Activated T-helper 1 cell treated with Interleukin-2 at 50 U/mL for 16 hours (primary cell): Measurements from ENCODE around the gene ADAMTSL1.

Experiments
- DNase-seq: peaks from one replicate; pipeline ENCODE4 v3.0.0-alpha.2; 2020; ENCODE audit warnings: low read depth

ADAMTSL1 gene

DNA sequence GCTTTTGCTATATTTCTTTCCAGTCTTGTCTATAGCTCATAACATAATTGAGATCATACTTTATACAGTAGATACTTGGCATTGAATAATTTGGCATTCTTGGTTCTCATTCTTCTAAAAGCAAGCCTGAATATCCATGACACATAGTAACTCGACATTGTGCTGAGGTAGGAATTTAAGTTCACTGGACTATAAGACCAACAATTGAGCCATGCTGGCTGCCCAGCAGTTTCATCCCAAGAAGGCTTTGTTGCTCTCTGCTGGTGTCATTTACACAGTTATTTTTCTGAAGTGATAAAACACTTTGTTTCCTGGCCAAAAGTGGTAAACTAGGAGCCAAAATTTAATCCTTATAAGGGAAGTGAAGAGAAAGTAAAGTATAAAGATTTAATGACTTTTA, 192.0 kb downstream of the ADAMTSL1 start:
- no peak for DNase-seq

DNA sequence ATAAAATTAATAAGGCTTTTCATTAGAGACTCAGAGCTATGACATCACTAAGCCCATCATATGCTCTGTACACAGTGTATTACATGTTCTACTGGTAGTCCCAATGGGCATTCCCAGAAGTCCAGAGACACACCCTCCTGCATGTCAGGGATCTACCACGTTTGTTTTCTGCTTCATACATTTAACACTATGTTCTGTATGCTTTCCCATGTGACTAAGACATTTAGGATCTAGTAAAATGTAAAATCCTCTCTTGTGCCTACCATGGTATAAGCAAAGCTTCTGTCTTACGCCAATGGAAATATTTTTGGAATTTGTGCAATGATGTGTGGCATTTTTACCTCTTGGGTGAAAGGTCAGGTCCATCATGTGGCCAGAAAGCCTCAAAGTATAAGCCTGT, 192.4 kb downstream of the ADAMTSL1 start:
- no peak for DNase-seq

DNA sequence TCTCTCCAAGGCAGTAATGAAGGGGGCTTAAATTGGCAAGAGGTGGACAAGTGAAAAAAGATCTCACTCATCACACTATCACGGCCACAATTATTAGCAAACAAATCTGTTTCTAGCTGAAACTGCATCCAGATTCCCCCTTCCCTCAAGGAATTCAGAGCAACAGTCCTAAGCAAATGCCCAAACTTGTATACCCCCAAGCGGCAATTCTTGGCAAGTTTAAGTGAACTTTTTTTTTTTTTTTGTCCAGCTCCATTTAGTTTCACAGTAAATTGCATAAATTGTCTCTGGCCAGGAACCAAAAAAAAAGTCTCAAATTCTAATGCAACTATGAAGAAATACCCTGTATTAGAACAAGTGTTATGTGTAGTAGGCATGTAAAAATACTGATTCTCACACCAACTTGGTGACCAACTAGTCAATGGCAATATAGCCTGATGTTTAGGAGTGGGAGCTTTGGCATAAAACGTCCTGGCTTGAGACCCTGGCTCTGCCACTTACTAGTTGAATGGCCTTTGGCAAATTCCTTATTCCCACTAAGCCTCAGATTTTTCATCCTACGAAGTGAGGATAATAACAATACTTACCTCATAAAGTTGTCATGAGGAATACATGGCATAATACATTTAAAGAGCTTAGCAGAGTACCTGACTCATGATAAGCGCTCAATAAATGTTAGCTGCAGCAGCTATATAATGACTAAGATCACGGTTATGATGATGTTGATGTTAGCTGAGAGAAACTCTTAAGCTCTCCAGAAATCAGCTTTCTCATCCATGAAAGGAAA, 193.2 kb downstream of the ADAMTSL1 start:
- DNase-seq = no peak

DNA sequence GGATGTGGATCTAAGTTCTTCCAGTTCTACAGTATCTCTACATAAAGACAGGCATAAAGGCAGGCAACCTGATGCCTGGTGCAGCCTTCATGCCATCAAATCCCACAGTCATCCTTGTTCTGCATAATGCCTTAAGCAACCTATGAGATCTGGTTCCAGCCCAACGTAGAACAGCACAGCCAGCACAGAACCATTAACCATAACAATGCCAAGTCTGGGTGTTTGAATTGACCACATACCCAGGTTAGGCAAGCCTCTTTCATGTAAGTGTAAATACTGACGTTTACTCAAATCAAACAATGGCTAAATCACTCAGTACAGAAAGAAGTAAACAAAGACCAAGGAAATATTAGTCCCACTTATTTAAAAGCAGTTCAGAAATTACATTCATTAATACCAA, 195.0 kb downstream of the ADAMTSL1 start:
- no peak for DNase-seq

DNA sequence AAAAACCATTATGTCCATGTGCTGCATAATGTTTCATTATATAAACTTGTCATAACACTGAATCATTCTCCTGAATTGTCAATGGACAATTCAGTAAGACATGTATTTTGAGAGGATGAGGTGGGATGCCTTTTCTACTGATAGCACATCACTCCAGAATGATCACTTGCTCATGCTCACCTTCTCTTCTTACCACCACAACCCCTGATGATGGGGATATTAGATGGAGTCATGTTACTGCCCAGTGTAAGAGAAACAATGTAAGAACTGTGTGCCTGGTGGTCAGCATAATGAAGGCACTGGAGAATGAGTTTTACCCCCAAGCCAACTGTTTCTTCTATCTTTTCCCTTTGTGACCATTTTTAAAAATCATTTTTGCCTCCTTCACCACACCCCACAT, 198.8 kb downstream of the ADAMTSL1 start:
- DNase-seq = no peak

DNA sequence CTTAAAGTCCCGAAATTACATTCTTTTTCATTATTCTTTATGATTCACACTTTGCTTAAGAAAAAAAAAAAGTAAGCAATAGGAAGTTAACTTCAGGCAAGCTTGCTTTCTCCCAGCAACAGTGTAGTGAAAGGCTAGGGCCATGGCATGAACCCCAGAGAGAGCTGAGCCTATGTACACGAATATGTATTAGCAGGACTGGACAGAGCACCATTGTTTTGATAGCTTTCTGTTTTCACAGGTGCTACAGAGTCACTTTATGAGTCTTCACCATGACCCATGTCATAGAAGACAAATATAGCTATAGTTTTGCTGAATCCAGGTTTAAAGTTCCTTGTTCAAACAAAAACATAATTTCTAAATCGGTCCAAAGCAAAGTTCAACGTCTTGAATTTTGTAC, 199.2 kb downstream of the ADAMTSL1 start:
- DNase-seq = no peak

DNA sequence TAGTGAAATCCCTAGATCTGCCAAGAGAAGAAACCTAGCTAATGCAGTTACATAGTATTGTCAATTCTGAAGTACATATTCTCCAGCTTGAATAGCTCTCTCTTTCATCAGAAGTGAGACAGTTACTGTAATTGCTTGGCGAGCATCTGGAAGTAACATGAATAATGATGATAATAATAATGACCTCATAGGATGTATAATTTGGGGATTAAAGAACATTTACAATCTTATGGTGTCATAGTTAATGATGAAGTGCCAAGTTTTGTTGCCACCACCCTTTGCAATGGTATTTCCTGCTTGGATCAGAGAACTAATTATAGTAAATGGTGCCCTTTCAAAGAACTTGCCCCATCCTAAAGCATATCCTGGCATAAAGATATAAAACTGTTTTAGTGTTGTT, 201.4 kb downstream of the ADAMTSL1 start:
- no peak for DNase-seq

DNA sequence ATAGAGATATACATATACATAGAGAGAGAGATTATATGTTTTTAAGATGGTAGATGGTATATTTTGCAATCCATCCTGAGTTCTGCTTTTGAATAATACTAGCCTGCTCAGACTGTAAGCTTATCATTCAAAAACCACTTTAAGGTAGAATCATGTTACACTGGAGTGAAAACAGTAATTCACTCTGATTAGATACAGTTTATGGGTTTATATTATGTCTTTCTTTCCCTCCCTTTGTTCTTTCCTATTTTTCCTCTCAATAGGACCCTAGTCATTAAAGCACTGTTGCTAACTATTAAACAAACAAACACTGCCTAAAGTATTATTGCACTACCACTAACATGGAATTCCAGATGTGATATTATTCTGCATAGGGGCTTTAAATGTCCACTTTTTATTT, 202.0 kb downstream of the ADAMTSL1 start:
- no peak for DNase-seq

DNA sequence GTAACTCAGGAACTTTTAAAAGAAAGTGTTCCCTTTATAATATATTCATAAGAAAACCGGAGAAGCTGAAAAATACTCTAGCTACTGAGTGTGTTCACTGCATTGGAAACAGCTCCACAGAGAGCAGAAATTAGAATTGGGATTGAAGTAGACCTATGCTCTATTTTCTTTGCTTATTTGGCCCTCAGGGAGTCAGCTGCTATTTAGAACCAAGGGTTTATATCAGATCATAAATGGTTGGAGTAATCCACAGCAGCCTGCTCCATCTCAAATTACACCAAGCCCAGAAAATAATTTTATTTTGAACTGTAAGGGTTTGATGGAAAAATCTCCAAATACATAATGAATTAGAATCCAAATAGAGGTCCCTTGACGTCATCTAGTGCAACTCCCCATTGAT, 202.6 kb downstream of the ADAMTSL1 start:
- DNase-seq = no peak

DNA sequence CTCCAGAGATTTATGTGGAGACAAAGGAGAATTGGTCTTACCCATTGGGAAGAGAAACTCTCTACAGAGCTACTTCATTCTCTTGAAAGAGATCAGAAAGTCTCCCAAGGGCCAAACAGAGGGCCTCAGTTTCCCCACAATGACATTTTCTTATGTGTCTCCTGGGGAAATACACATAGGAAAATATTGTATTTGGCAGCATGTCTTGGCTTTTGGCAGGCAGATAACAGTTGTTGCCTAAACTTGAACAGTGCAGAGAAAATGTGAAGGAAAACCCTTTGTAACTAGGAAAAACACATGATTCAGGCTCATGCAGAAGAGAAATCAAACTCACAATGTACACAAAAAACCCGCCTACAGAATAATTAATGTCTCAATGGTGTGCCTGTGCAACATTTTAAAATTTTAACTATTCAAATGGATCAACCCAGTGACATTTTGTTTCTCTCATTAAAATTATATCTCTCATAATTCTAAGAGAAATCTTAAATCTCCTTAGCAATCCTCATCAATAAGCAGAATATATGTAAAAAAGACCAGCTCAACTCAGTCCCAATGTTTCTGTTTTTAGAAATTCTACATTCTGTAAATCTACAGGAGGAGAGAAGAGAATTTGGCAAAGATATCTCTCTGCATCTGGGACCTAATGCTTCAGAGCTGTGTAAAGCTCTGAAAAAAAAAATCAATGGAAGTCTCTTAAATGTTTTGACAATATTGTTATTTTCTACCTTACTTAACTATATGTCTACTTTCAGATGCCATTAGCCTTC, 205.1 kb downstream of the ADAMTSL1 start:
- no peak for DNase-seq

DNA sequence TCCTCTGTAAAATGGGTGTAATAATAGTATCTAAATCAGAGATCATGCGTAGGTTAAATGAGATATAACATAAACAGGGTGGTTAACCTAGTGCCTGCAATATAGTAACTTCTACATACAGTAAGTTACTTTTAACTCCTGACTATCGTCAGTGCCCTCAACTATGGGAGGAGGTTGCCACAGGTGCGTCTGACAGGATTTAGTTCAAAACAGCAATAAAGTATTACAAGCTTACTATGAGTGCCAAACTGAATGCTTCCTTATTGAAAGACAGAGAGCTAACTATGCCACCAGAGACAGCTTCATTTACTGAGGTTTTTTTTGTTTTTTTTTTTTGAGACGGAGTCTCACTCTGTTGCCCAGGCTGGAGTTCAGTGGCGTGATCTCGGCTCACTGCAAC, 209.0 kb downstream of the ADAMTSL1 start:
- no peak for DNase-seq

DNA sequence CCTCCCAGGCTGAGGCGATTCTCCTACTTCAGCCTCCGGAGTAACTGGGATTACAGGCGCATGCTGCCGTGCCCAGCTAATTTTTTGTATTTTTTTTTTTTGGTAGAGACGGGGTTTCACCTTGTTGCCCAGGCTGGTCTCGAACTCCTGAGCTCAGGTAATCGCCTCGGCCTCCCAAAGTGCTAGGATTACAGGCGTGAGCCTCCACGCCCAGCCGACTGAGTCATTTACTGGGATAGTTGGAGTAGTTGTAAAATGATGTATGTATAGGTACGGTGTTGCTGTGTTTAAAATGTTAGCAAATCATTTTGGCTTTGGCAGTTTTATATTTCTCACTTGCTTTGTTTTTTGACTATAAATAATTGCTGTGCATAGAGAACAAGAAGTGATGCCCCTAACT, 209.4 kb downstream of the ADAMTSL1 start:
- no peak for DNase-seq

DNA sequence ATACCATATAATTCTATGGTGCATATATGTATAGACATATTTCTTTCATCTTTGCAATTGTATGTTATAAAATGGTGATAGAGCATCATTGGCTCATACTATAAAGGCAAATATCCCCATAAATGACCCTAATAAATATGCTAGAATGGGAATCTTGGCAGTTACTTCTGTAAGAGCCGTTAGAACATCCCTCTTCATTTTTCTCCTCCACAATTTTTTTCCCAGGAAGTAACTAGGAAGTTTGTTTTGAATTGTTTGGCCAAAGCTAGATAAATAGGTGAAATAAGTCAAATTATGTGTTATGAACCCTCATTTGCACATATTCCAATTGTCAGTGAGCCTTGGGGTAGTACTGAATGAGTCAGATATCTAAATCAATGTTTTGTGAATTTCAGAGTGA, 209.9 kb downstream of the ADAMTSL1 start:
- no peak for DNase-seq

DNA sequence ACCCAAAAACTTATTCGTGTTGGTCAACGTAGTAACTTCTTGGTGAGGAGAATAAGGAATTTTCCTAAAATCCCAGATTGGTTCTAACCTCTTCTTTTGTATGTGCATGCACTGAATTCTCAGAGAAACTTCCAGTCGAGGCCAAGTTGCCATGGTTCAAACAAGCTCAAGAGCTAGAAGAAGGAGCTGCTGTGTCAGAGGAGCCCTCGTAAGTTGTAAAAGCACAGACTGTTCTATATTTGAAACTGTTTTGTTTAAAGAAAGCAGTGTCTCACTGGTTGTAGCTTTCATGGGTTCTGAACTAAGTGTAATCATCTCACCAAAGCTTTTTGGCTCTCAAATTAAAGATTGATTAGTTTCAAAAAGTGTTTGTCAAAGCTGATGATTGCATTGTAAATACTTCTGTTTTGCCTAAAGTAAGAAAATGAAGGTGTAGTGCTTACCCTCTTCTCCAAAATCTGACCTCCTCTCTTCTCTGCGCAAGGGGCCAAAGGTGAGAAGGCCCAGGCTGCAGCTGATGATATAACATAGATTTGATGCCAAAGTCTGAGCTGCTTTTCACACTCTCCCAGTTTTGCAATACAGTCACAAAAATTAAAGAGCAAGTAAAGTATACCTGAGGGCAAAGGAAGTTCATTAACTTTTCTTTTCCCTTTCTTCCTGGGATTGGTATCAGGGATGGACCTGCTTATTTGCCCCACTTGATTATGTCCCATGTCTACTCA, 210.8 kb downstream of the ADAMTSL1 start:
- no peak for DNase-seq

DNA sequence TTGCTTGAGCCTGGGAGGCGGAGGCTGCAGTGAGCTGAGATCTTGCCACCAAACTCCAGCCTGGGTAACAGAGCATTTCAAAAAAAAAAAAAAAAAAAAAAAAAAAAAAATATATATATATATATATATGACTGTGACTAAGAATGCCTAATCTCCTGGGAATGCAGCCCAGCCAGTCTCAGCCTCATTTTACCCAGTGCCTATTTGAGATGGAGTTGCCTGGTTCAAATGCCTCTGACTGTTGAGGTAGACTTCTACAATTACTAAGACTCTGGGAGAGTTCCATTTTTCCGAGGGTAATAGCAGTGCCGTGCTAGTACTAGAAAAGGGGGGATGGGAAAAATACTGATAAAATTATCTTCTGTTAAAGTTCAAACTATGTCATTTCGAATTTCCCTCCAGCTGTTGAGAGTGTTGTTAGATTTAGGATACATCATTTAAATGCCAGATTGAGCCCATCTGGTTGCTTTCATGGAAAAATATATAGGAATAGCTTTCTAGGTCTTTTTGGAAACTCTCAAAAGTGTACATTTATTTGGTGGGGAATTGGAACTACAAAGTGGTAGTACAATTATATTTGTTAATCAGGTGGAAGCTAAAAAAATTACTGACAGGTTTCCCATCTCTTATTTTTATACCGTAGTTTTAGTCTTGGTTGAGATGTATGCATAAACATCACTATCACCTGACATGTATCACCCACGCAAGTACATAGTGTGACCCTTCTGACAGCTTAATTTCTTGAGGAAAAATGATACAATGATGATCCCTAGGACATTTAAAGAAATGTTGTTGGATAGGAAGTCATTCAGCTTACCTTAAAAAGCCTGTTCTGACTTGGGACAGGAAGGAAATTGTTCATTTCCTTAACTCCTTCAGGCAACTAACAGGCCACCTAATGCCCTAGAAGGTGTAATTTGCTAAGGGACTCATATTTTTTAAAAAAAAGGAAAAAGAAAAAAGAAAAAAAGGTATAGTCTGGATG, 214.9 kb downstream of the ADAMTSL1 start:
- DNase-seq = no peak

DNA sequence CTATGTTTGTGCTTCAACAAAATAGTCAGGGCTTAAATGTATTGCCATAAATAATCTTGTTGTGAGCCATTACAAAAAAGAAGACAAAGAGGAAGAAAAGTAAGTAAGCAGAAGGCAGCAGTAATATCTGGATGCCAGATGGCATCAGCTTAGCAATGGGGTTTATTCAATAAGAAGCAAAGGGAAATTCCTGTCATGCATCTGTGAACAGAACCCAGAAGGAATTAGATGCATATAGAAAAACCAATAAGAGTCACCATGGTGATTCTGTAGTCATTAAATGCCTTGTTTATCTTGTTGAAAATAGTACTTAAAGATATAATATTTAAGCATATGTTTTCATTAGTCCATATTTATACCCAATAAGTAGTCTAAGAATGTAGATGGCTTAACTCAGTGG, 216.0 kb downstream of the ADAMTSL1 start:
- DNase-seq = no peak

DNA sequence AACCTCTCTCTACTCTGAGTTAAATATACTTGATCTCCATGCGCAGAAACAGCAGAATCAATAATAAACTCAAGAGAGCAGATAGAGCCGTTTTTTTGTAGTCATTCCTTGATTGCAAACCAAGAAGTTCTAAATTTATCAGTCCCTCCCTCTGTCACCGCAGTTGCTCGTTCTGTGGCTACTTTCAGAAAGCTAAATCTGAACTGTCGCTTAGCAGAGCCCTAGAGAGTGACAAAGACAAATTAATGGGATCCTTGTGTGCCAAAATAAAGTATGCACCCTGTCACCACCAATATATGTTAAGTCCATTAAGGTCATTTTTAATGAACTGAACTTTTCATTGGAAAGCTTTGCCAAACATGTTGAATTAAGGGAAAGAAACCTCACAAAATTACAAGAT, 218.3 kb downstream of the ADAMTSL1 start:
- no peak for DNase-seq

DNA sequence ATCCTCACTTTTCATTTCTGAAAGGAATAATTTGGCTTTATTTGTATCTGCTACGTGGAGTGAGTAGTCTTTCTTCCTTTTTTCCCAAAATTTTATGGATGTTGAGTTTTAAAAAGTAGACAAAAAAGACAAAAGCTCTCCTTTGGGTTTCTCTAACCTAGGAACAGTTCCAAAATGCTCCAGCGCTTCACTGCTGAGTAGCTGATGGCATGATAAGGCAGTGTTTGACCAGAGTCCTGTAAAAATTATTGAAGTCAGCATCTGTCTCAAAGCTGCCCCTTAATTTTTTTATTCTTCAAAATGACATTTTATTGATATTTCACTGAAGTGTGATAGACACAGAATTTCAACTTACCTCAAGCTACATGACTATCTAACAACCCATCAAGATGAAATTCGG, 219.0 kb downstream of the ADAMTSL1 start:
- no peak for DNase-seq

DNA sequence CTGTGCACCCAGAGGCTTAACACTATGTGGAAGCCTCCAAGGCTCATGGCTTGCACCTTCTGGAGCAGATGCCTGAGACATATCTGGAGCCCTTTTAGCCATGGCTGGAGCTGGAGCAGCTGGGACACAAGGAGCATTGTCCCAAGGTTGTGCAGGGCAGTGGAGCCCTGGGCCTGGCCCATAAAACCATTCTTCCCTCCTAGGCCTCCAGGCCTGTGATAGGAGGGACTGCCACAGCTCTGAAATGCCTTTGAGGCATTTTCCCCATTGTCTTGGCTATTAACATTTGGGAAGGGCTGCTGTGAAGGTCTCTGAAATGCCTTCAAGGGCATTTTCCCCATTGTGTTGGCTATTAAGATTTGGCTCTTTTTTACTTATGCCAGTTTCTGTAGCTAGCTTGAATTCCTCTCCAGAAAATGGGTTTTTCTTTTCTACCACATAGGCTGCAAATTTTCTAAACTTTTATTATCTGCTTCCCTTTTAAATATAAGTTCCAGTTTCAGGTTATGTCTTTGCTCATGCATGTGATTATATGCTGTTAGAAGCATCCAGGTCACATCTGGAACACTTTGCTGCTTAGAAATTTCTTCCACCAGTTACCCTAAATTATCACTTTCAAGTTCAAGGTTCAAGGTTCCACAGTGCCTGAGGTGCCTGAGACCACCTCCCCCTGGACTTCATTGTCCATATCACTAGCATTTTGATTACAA, 221.2 kb downstream of the ADAMTSL1 start:
- DNase-seq = no peak

DNA sequence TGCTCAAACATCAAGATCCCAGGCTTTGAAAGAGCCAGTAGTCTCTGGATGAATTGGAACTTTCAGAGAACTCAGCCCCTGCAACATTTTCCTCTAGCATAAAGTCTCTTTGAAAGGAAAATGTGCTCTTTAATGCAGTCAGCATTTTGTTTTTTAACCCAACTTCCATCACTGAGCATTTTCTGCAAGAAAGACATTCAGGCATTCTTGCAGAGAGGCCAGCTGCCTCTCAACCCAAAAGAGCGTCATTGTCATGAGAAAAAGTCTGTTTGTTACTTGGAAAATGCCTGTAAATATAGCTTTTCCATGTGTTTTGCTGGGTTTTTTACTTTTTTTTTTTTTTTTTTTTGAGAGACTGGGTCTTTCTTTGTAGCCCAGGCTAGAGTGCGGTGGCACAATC, 225.0 kb downstream of the ADAMTSL1 start:
- DNase-seq = no peak

DNA sequence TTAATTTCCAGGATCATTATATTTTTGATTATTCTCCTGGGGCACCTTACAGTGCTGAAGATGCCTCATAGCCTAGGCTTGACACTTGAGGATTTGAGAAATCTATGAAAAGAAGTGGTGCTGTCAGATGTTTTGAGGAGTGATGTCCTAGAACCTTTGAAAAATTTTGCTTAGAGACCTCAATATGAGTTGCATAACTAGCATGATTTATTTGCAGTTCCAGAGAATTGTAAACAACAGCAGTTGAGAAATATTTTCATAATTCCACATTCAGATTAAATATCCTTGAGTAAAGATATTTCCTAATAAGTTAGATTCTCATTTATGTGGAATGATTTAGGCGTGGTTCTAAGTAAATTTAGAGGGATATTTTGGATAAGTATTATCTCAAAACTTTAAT, 225.8 kb downstream of the ADAMTSL1 start:
- DNase-seq = no peak
